Measurements from ENCODE around the gene EFNB1.

The EFNB1 gene

DNA sequence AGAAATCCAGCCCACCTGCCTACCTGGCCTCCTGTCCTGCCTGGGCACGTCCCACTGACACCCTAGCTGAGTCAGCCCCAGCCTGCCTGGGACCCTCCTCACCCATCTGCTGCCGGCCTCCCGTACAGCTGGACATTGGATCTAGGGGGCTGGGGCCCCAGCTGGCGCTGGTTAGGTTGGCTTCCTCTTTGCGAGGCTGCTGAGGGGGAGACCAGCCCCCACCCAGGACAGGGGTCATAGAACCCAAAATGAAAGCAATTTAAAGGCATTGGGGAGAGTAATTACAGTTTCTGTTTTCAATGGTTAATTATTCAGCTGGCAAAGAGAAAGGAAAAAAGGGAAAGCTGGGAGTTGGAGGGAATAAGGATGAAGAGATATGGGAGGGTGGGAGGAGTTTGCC lies 15.8 kb downstream of the EFNB1 start:
- DNase-seq (ENCODE audit: low read depth) = no peak

DNA sequence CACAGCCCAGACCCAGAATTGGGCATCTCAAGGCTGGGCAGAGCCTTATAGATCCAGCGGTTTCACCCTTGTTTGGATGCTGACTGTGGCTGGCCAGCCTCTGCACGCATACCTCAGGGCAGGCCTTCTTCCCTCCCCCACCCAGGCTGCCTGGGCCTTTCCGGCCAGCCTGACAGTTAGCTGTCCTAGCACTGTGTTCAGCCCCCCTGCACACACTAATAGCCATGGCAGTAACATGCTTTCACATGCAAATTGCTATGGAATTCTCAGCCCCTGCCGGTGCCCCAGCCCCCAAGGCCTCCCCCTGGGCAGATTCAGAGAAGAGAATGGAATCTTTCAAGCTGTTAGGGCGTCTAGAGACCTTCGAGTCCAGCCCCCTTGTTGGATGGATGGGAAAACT lies 17.7 kb downstream of the EFNB1 start:
- DNase-seq (ENCODE audit: low read depth) = no peak

DNA sequence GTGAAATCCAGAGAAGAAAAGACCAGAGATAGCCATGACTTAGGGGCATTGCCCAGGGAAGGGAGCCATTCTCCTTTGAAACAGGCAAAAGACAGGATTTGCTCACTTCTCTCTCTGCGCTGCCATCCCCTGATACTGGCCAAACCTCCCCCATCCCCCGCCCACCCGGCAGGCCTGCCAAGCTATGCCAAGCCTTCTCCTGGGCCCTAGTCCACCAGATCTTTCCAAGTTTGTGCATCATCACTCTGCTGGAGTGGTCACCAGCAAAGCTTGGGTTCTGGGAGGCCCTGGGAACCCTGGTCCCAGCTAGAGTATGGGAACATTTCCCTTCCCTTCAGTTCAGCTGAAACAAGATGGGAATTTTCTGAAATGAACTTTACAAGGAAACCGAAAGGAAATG lies 18.4 kb downstream of the EFNB1 start:
- no peak for DNase-seq (ENCODE audit: low read depth)

DNA sequence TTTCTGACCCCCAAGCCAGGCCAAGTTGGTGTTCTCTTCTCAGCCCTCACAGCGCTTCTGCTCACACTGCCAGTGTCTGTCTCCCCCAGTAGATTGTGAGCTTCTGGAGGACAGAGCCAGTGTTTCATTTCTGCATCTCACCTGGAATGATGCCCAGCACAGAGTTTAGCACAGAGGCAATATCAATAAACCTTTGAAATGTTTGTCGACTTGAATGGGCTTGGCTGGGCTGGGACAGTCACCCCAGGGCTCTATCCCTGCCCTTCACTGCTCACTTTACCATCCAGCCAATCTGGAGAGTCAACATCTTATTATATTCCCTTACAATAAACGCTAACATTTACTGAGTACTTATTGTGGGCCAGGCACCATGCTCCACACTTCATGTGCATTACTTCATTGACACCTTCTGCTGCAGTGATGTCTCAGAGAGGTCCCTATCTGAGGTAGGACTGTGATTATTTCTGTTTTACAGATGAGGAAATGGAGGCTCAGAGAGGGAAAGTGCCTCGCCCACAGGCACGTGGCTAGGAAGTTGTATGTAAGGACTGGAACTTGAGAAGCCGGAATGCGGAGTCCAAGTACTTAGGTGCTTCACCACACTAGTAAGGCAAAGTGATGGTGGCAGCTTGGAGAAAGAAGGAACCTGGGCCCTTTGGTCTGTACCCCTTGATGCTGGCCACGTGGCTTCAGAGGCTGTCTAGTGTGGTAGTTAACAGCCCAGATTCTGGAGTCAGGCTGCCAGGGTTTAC lies 19.5 kb downstream of the EFNB1 start:
- no peak for DNase-seq (ENCODE audit: low read depth)

- no peak for DNase-seq (ENCODE audit: low read depth)
Observed at GRCh38 chrX:68851082-68851481, 22.3 kb downstream of the EFNB1 start.

DNA sequence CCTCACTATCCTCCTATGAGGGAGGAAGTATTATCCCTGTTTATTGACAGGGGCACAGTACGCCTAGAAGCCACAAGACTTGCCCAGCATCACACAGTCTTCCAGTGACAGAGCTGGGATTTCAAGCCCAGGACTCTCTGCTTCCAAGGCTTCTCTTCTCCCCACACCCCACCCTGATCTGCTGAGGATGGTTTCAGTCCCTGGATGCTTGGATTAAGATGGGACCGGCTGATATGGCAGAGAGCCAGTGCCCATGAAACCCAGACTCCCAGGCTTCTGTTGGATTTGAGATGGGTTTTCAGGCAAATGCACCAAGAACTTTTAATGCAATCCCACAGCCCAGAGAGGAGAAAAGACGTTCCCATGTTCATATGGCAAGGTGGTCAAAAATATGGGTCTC lies 23.2 kb downstream of the EFNB1 start:
- no peak for DNase-seq (ENCODE audit: low read depth)

DNA sequence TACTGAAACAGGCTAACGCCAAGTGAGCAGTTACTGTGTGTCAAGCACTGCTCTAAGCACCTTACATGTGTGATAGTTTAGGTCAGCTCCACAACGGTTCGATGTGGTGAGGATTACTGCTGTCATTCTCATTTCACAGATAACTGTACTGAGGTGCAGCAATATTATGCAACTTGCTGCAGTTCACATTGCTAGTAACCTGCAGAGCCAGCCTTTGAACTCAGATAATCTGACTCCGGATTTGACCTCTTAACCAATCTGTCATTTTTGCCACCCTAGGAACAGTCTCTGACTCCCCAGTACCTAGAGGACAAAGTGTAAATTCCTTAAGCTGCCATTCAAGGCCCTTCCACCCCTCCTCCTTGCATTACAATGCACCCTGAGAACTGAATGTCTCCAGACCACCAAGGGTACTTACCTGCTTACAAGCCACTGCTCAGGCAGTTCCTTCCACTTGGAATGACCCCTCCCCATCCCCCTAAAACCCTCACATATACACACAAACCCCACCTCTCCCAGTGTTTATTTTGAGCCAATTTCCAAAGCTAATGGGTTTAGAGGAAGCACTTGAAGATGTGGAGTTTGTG lies 24.9 kb downstream of the EFNB1 start:
- no peak for DNase-seq (ENCODE audit: low read depth)

DNA sequence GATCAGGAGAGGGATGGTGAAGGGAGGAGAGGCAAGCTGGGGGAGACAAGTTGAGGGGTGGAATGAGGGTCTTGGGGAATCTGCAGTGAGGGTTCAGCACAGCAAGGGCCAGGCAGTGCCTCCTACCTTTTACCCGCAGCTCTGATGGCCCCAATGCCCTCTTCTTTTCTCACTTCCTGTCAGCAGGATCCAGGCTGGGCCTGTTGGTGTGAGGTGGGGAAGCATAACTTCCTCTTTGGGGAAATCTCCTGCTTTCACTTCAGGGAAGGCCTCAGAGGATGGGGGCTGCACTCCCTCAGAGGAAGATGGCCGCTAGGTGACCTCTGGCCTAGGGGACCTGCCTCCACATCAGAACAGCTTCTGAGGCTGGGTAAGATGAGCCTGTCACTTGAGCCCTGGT lies 36.5 kb downstream of the EFNB1 start:
- DNase-seq (ENCODE audit: low read depth) = no peak

- DNase-seq (ENCODE audit: low read depth) = no peak
Observed at GRCh38 chrX:68865926-68866325, 37.1 kb downstream of the EFNB1 start.

GRCh38 chrX:68867458-68868112 lies 38.8 kb downstream of the EFNB1 start:
- DNase-seq (ENCODE audit: low read depth) = no peak

DNA sequence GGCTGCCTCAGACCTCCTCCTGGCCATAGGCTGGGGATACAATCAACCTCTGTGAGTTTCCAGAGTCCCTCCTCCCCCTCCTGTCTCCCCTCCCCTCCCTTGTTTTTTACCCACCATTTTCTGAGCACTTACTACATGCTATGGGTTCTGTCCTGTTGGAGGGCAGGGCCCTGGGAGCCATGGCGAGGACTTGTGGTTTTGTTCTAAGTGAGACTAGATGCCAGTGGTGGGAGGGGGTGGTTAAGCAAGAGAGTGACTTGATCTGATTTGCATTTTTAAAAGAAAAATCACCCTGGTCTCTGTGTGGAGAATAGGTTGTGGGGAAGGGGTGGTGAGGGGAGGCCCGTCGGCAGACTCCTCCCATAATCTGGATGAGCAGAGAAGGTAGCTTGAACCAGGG lies 39.5 kb downstream of the EFNB1 start:
- DNase-seq (ENCODE audit: low read depth) = no peak

- no peak for DNase-seq (ENCODE audit: low read depth)
Observed at GRCh38 chrX:68868902-68869800, 40.3 kb downstream of the EFNB1 start.

DNA sequence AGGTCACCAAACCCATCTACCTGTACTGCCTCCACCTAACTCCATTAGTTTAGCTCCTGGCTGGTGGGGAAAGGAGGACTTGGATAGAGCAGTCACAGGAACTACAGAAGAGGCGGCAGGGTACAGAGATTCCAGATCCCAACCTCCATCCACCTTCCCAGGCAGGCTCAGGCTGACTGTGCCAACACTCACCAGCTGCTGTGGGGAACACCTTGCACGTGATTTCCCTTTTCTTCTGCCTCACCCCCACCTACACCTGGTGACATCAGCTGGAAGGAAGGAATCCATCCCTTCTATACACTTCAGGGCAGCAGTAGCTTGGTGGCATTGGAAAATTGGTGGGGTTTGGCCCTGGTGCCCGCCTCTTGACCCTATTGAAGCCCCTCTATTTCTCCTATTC lies 41.5 kb downstream of the EFNB1 start:
- DNase-seq (ENCODE audit: low read depth) = no peak

GRCh38 chrX:68872171-68872570 lies 43.4 kb downstream of the EFNB1 start:
- no peak for DNase-seq (ENCODE audit: low read depth)

DNA sequence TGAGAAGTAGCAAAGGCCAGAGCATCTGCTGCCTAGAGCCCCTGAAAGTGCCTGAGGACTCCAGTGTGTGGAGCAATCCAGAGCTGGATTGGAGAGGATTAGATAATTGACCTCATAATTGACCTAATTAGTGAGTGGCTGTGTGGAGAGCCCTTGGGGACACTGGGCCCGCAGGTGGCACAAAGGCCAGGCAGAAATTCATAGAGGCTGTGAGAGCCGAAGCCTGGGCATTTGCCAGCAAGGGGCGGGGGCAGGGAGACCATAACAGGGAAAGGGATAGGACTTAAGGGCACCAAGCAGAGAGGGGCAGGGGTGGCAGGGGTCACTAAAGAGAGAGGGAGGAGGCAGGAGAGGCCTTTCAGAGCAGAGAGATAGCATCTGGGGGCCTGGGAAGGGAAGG lies 45.3 kb downstream of the EFNB1 start:
- DNase-seq (ENCODE audit: low read depth) = no peak

GRCh38 chrX:68876731-68877130 lies 47.9 kb downstream of the EFNB1 start:
- DNase-seq (ENCODE audit: low read depth) = no peak

- no peak for DNase-seq (ENCODE audit: low read depth)
Observed at GRCh38 chrX:68877606-68878005, 48.8 kb downstream of the EFNB1 start.

GRCh38 chrX:68878977-68879645 lies 50.3 kb downstream of the EFNB1 start:
- DNase-seq (ENCODE audit: low read depth) = no peak

- DNase-seq (ENCODE audit: low read depth) = no peak
Observed at GRCh38 chrX:68880846-68881552, 52.2 kb downstream of the EFNB1 start.

DNA sequence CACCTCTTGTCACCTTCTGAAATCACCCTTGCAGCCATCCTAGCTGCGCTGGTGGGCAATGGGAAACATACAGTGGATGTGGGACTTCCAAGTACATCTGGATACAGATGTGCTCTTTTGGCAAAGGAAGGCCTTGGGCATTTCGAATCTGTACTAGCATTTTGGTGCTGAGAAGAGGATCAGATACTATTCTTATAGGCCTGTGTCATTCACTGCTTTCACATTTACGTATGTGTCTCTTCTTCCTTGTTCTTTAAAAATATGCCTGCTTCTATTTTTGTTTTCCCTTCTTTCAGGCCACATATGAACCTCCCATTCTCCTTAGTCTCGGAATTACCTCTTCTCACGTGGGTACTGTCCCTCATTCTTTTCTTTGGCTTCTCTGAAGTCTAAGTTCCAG lies 53.1 kb downstream of the EFNB1 start:
- no peak for DNase-seq (ENCODE audit: low read depth)

DNA sequence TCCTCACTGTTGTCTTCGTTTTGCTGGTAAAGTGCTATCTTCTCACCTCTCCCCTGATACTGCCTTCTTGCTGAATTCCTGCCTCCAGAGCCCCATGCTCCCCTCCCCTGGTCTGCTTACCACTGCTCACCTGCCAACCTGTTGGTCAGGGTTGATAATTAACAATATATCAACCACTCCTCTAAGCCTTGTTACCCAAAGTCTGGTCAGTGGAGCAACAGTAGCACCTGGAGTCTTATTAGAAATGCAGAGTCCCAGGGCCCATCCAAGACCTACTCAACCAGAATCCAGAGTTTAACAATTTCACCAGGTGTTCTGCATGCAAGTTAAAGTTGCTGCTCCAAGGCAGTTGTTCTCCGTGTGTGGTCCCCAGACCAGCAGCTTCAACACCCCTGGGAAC lies 55.0 kb downstream of the EFNB1 start:
- DNase-seq (ENCODE audit: low read depth) = no peak
